Hindlimb muscle (tissue), 1 donor: ENCODE data around the gene DNAAF2. TPM values are rescaled to one million over a fixed set of nuclear protein-coding genes. Genes with fewer than 3 reads are reported as not detected.
"Not testable (repeated sequence)": the region's sequence is repeated elsewhere in the genome, so short reads cannot be mapped to it uniquely, and the experiment has no call there.

ENCODE experiments used
- DNase-seq: peaks from one replicate; pipeline ENCODE4 v3.0.0-alpha.2; 2013
- polyA plus RNA-seq: library from polyadenylated mRNA; unstranded; fragments of 120-200 nt; gene quantifications from one replicate; pipeline ENCODE4 v1.2.1, GENCODE V29; 2013; ENCODE audit not compliant: insufficient read length

DNAAF2 gene
- polyA plus RNA-seq, 1 donor: 7.7 TPM

- DNase-seq: peak; percentile 98
Measured at GRCh38 chr14:49620182-49621113, 14.6 kb downstream of the DNAAF2 start, which contains the start of the genes MGAT2 and RPL36AL. Gene MGAT2 (plus strand): TSS chr14:49620799. CDS start chr14:49621269, 470 bp downstream. Gene RPL36AL (minus strand): TSS chr14:49620626. CDS start chr14:49619104, 1,522 bp downstream.

GRCh38 chr14:49619730-49620129 is 15.3 kb downstream of the DNAAF2 start:
- DNase-seq: no peak

- not testable (repeated sequence) for DNase-seq
Measured at GRCh38 chr14:49619273-49619672, 15.8 kb downstream of the DNAAF2 start.

GRCh38 chr14:49617852-49618519 is 17.1 kb downstream of the DNAAF2 start:
- DNase-seq: no peak

- no peak for DNase-seq
Measured at GRCh38 chr14:49615776-49616175, 19.3 kb downstream of the DNAAF2 start.

GRCh38 chr14:49614196-49614595 is 20.8 kb downstream of the DNAAF2 start:
- no peak for DNase-seq

- DNase-seq: no peak
Measured at GRCh38 chr14:49612671-49613070, 22.4 kb downstream of the DNAAF2 start.

- DNase-seq: no peak
Measured at GRCh38 chr14:49612251-49612650, 22.8 kb downstream of the DNAAF2 start.

GRCh38 chr14:49607583-49607982 is 27.5 kb downstream of the DNAAF2 start:
- no peak for DNase-seq

GRCh38 chr14:49598485-49599300 is 36.4 kb downstream of the DNAAF2 start, which contains the start of gene LRR1:
Gene LRR1 (plus strand): TSS chr14:49598940. CDS start chr14:49599021, 81 bp downstream.
- peak; percentile 85 for DNase-seq

GRCh38 chr14:49598189-49598484 is 36.9 kb downstream of the DNAAF2 start:
- DNase-seq: no peak

- DNase-seq: no peak
Measured at GRCh38 chr14:49594347-49595091, 40.5 kb downstream of the DNAAF2 start.

- no peak for DNase-seq
Measured at GRCh38 chr14:49593016-49593415, 42.0 kb downstream of the DNAAF2 start.

GRCh38 chr14:49589387-49589786 is 45.7 kb downstream of the DNAAF2 start:
- DNase-seq: no peak

- peak; percentile 69 for DNase-seq
Measured at GRCh38 chr14:49586673-49587460, 48.2 kb downstream of the DNAAF2 start.

- DNase-seq: peak; percentile 99
Measured at GRCh38 chr14:49585803-49586672, 49.0 kb downstream of the DNAAF2 start, which contains the start of gene RPS29. Gene RPS29 (minus strand): TSS chr14:49586380. CDS start chr14:49586346, 34 bp downstream.

- not testable (repeated sequence) for DNase-seq
Measured at GRCh38 chr14:49584981-49585640, 49.9 kb downstream of the DNAAF2 start.

GRCh38 chr14:49584058-49584457 is 51.0 kb downstream of the DNAAF2 start:
- DNase-seq: no peak

GRCh38 chr14:49583629-49584028 is 51.4 kb downstream of the DNAAF2 start:
- DNase-seq: no peak
